ENCODE data around the gene PTPN5. TPM values are rescaled to one million over a fixed set of nuclear protein-coding genes. Genes with fewer than 3 reads are reported as not detected.
A peak's percentile ranks its signal among the peaks of the same experiment; 100 is the strongest.

PTPN5 gene
- total RNA-seq, 1 experiment from 2014 or later, result 1.4 TPM

GRCh38 chr11:18697576-18697975 lies 94.0 kb downstream of the PTPN5 start:
- DNase-seq, result no peak

More at GRCh38 chr11:18697576-18697975, 94.0 kb downstream of the PTPN5 start:
- no peaks in the 10 kb centered on the region; the same call in 1 of the 2 replicates for H3K4me1 ChIP-seq (ENCODE audit: insufficient read depth, low read length)
- Mint-ChIP-seq H3K27me3 (ENCODE audit: low read depth) (peaks cover 43% of the 10 kb centered on the region), H3K9me3 (no peaks in the 10 kb centered on the region), H3K4me3 (peak overlapping the region in 1 of 2 experiments; percentile 81; a peak in 2 of 5 replicates), H3K36me3 (ENCODE audit: insufficient read depth in 1 of 3, low read depth in 3 of 3) (no peaks in the 10 kb centered on the region), H3K4me1 (peaks cover 13 to 16% of the 10 kb centered on the region in 2 experiments), H3K27ac (no peak overlapping the region)
- WGBS (ENCODE audit: extremely low coverage, insufficient read length, low lambda C conversion rate), result no CpG with 5 or more reads among the region's 4 CpGs
- H3K9ac ChIP-seq (ENCODE audit: extremely low read depth, insufficient read length, low read length), result no peak overlapping the region
- H3K79me1 ChIP-seq (ENCODE audit: insufficient read depth, low read depth, low read length, poor library complexity, severe bottlenecking), result no peaks in the 10 kb centered on the region
- H2BK15ac ChIP-seq (ENCODE audit: low read depth, low read length), result no peak overlapping the region
- no peak overlapping the region for H3T11ph ChIP-seq (ENCODE audit: low read length)
- H3K56ac ChIP-seq (ENCODE audit: insufficient read length, low read depth, low read length), result no peak overlapping the region
- TF ChIP-seq CTCF (conservative IDR thresholded peaks at IDR 0.05), result no peak
- no peaks in the 10 kb centered on the region for H3K9me3 ChIP-seq (ENCODE audit: control insufficient read depth, low read depth, low read length)
- no peak overlapping the region for H3K4me2 ChIP-seq (ENCODE audit: insufficient read depth, insufficient read length, low read length)
- H2BK12ac ChIP-seq (ENCODE audit: insufficient read length, low read depth, low read length), result no peak overlapping the region
- no peak overlapping the region for H3K23ac ChIP-seq (ENCODE audit: insufficient read length, low read depth, low read length)
- no peak overlapping the region for H4K5ac ChIP-seq (ENCODE audit: insufficient read length, low read depth, low read length)
- H3K27ac ChIP-seq (ENCODE audit: insufficient read length, low read depth, low read length), result no peak overlapping the region
- H4K8ac ChIP-seq (replicated peaks; ENCODE audit: insufficient read length, low read depth, low read length), result no peak overlapping the region
- no peak overlapping the region for H3K4ac ChIP-seq (ENCODE audit: low read depth, low read length)
- peaks cover 2% of the 10 kb centered on the region for H3K23me2 ChIP-seq (ENCODE audit: insufficient read length, low read depth, low read length, poor library complexity, severe bottlenecking)
- H4K20me1 ChIP-seq (ENCODE audit: control insufficient read depth, insufficient read depth, insufficient read length), result no peaks in the 10 kb centered on the region
- H3K18ac ChIP-seq (ENCODE audit: insufficient read length, low read depth, low read length), result no peak overlapping the region
- no peak overlapping the region for H2BK120ac ChIP-seq (ENCODE audit: low read depth, low read length, poor library complexity, severe bottlenecking)
- H3K27me3 ChIP-seq (ENCODE audit: insufficient read depth, low read length), result no peaks in the 10 kb centered on the region; the same call in 1 of the 2 replicates
- H3K79me2 ChIP-seq (ENCODE audit: insufficient read depth, low read length), result no peaks in the 10 kb centered on the region
- no peak overlapping the region for H2BK20ac ChIP-seq (ENCODE audit: low read depth, low read length, poor library complexity, severe bottlenecking)
- H2AK5ac ChIP-seq (ENCODE audit: insufficient read length, low read length), result no peak overlapping the region
- no peak overlapping the region for H2BK5ac ChIP-seq (ENCODE audit: insufficient read length, low read length)
- no peak overlapping the region for H4K91ac ChIP-seq (ENCODE audit: insufficient read length, low read depth, low read length)
- H2AFZ ChIP-seq (ENCODE audit: low read length), result no peak overlapping the region
- H3K14ac ChIP-seq (ENCODE audit: insufficient read depth, low read length), result no peak overlapping the region

Measured in H9 (cell line).